ENCODE results near the gene GABRG3. TPM values are rescaled to one million over a fixed set of nuclear protein-coding genes. Genes with fewer than 3 reads are reported as not detected.

Gene GABRG3
- total RNA-seq, 2 experiments from 2014 or later, result not detected

DNA sequence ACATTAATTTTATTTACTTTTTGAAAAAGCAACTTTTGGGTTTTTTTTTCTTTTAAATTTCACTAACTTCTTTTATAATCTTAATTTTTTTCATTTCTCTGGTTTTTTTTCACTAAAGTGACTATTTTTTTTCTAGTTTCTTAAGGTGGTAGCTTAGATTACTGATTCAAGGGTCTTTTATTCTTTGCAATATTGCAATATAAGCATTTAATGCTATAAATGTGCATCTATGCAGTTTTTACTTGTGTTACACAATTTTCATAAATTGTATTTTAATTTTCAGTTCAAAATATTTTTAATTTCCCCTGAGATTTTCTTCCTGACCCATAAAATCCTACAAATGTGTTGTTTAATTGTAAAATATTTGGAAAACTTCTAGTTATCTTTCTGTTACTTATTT is 535.8 kb downstream of the GABRG3 start:
- POLR2A ChIA-PET, result no interaction called here
- Histone ChIP-seq H3K27ac (ENCODE audit: low read depth in 1 of 2, low read length in 2 of 2) (no peak overlapping the region), H3K36me3 (ENCODE audit: insufficient read depth, low read length) (no peaks in the 10 kb centered on the region), H3K4me3 (ENCODE audit: low read length) (no peak overlapping the region), H3K27me3 (ENCODE audit: control insufficient read depth in 1 of 2, insufficient read depth in 2 of 2, low read length in 2 of 2) (no peaks in the 10 kb centered on the region), H3K4me1 (ENCODE audit: insufficient read depth, low read length) (no peaks in the 10 kb centered on the region), H3K9me3 (ENCODE audit: control insufficient read depth in 1 of 2, insufficient read depth in 1 of 2, low read length in 2 of 2) (peaks cover 9 to 16% of the 10 kb centered on the region in 2 experiments)
- H3K27me3 Mint-ChIP-seq, result no peaks in the 10 kb centered on the region
- DNase-seq, result no peak
- peaks cover 19% of the 10 kb centered on the region for H3K9me3 Mint-ChIP-seq
- H3K4me3 Mint-ChIP-seq, result no peak overlapping the region
- no peak overlapping the region for H3K27ac Mint-ChIP-seq
- intact Hi-C loops (cut with DNase I, micrococcal nuclease), result no loop called here
- no peak for ATAC-seq (ENCODE audit: poor library complexity)
- H3K4me1 Mint-ChIP-seq (ENCODE audit: low read depth), result no peaks in the 10 kb centered on the region
- TF ChIP-seq, protein P1, sequence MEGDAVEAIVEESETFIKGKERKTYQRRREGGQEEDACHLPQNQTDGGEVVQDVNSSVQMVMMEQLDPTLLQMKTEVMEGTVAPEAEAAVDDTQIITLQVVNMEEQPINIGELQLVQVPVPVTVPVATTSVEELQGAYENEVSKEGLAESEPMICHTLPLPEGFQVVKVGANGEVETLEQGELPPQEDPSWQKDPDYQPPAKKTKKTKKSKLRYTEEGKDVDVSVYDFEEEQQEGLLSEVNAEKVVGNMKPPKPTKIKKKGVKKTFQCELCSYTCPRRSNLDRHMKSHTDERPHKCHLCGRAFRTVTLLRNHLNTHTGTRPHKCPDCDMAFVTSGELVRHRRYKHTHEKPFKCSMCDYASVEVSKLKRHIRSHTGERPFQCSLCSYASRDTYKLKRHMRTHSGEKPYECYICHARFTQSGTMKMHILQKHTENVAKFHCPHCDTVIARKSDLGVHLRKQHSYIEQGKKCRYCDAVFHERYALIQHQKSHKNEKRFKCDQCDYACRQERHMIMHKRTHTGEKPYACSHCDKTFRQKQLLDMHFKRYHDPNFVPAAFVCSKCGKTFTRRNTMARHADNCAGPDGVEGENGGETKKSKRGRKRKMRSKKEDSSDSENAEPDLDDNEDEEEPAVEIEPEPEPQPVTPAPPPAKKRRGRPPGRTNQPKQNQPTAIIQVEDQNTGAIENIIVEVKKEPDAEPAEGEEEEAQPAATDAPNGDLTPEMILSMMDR (IDR thresholded peaks at IDR 0.05), result no peak
- CTCF ChIA-PET, result no interaction called here
- H3K36me3 Mint-ChIP-seq (ENCODE audit: low read depth), result no peaks in the 10 kb centered on the region

DNA sequence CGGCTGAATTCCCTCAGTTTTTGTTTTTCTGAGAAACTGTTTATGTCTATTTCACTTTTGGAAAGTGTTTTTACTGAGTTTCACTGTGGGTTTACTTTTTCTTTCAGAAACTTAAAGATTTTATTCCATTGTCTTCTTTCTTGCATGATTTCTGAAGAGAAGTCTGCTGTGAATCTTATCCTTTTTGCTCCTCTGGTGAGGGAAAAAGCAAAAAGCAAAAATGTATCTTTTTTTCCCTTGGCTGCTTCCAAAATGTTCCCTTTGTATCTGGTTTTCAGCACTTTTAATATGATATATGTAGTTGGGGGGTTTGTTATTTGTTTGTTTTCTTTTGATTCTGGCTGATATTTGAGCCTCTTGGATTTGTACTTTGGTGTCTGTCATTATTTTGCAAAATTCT is 538.0 kb downstream of the GABRG3 start:
- ChIA-PET POLR2A (no interaction called here), CTCF (no interaction called here)
- no peaks in the 10 kb centered on the region for H3K36me3 ChIP-seq (ENCODE audit: insufficient read depth, low read length)
- TF ChIP-seq, protein P1 (IDR thresholded peaks at IDR 0.05), result no peak
- Mint-ChIP-seq H3K4me1 (ENCODE audit: low read depth) (no peaks in the 10 kb centered on the region), H3K4me3 (no peak overlapping the region), H3K9me3 (peaks cover 19% of the 10 kb centered on the region), H3K27me3 (no peaks in the 10 kb centered on the region), H3K27ac (no peak overlapping the region), H3K36me3 (ENCODE audit: low read depth) (no peaks in the 10 kb centered on the region)
- H3K4me3 ChIP-seq (ENCODE audit: low read length), result no peak overlapping the region
- peaks cover 9 to 16% of the 10 kb centered on the region in 2 experiments for H3K9me3 ChIP-seq (ENCODE audit: control insufficient read depth in 1 of 2, insufficient read depth in 1 of 2, low read length in 2 of 2)
- intact Hi-C loops (cut with DNase I, micrococcal nuclease), result no loop called here
- DNase-seq, result no peak
- H3K4me1 ChIP-seq (ENCODE audit: insufficient read depth, low read length), result no peaks in the 10 kb centered on the region
- ATAC-seq (ENCODE audit: poor library complexity), result no peak
- H3K27me3 ChIP-seq (ENCODE audit: control insufficient read depth in 1 of 2, insufficient read depth in 2 of 2, low read length in 2 of 2), result no peaks in the 10 kb centered on the region
- no peak overlapping the region for H3K27ac ChIP-seq (ENCODE audit: low read depth in 1 of 2, low read length in 2 of 2)

DNA sequence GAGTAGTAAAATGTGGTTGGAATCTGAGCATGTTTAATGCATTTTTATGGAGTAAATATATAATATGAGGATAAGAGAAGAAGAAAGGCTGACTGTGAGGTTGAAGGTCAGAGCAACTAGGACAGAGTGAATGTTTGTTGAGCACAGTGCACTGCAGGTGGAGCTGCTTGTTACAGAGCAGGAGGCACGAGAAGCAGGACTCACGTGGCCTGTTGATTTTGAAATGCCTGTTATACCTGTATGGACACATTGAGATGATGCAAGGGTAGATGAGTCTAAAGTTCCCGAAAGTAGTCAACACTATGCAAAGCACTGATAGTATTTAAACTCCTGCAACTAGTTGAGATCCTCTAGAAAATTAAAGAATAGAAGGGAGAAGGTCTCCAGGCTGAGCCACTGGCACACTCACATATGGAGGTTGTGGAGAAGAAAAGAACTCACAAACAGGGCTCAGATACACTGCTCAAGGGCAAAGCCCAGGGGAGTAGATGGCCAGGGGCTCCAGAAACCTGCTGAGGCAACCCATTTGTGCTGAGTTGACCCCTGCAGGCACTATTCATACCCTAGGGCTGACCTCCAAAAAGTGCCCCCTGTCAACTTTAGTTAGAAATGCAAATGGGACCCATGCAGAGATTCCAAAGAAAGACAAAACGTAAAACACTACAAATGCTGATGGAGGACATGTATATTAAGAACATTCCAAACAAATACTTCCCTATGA is 541.5 kb downstream of the GABRG3 start:
- H3K36me3 ChIP-seq (ENCODE audit: insufficient read depth, low read length), result no peaks in the 10 kb centered on the region
- H3K27me3 ChIP-seq (ENCODE audit: control insufficient read depth in 1 of 2, insufficient read depth in 2 of 2, low read length in 2 of 2), result no peaks in the 10 kb centered on the region
- ATAC-seq (ENCODE audit: poor library complexity) (no peak), DNase-seq (no peak)
- no peak overlapping the region for H3K4me3 Mint-ChIP-seq
- no peaks in the 10 kb centered on the region for H3K4me1 ChIP-seq (ENCODE audit: insufficient read depth, low read length)
- intact Hi-C loops (cut with DNase I, micrococcal nuclease), result no loop called here
- peaks cover 15% of the 10 kb centered on the region for H3K9me3 Mint-ChIP-seq
- H3K27ac Mint-ChIP-seq, result no peak overlapping the region
- no peaks in the 10 kb centered on the region for H3K36me3 Mint-ChIP-seq (ENCODE audit: low read depth)
- no peak overlapping the region for H3K4me3 ChIP-seq (ENCODE audit: low read length)
- H3K9me3 ChIP-seq (ENCODE audit: control insufficient read depth in 1 of 2, insufficient read depth in 1 of 2, low read length in 2 of 2), result peaks cover 9 to 16% of the 10 kb centered on the region in 2 experiments
- ChIA-PET POLR2A (no interaction called here), CTCF (no interaction called here)
- no peaks in the 10 kb centered on the region for H3K27me3 Mint-ChIP-seq
- no peak overlapping the region for H3K27ac ChIP-seq (ENCODE audit: low read depth in 1 of 2, low read length in 2 of 2)
- TF ChIP-seq, protein P1 (IDR thresholded peaks at IDR 0.05), result no peak
- H3K4me1 Mint-ChIP-seq (ENCODE audit: low read depth), result no peaks in the 10 kb centered on the region

Data from CD4-positive, alpha-beta T cell (primary cell).